ENCODE results near the gene EP400.

DNA sequence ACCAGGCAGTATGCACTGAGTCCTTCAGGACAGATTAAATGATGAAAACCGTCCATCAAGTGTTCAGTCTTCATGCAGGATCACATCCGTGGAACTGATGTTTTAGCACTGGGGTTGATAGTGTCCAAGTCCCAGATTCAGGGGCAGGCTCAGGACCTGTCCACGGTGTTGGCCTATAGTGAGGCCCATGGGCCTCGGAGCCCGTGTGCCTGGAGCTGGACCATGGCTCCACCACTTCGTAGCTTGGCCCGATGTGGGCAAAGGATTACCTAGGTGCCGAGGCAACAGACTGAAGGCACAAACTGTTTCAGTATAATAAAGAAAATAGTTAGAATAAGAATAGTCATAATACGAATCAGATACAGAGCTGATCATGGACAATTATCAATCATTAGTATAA is 152.6 kb downstream of the EP400 start:
- TF ChIP-seq, protein P1, sequence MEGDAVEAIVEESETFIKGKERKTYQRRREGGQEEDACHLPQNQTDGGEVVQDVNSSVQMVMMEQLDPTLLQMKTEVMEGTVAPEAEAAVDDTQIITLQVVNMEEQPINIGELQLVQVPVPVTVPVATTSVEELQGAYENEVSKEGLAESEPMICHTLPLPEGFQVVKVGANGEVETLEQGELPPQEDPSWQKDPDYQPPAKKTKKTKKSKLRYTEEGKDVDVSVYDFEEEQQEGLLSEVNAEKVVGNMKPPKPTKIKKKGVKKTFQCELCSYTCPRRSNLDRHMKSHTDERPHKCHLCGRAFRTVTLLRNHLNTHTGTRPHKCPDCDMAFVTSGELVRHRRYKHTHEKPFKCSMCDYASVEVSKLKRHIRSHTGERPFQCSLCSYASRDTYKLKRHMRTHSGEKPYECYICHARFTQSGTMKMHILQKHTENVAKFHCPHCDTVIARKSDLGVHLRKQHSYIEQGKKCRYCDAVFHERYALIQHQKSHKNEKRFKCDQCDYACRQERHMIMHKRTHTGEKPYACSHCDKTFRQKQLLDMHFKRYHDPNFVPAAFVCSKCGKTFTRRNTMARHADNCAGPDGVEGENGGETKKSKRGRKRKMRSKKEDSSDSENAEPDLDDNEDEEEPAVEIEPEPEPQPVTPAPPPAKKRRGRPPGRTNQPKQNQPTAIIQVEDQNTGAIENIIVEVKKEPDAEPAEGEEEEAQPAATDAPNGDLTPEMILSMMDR (IDR thresholded peaks at IDR 0.05) = no peak
- no peak for TF ChIP-seq POLR2A (IDR thresholded peaks at IDR 0.05)
